Lung microvascular endothelial cell (primary cell): ENCODE data around the gene CCDC40. TPM values are rescaled to one million over a fixed set of nuclear protein-coding genes. Genes with fewer than 3 reads are reported as not detected.
A peak's percentile ranks its signal among the peaks of the same experiment; 100 is the strongest.

Experiments
- DNase-seq, 2 donors: peaks; one replicate each; pipeline versions ENCODE4 v3.0.0 to v3.0.0-alpha.2; 2010; ENCODE audit warnings: low read depth in 2 of 2
- total RNA-seq: library from RNA; depleted of rRNA; stranded (reverse); fragments of >200 nt; gene quantifications from 2 replicates; pipeline ENCODE4 v1.2.1, GENCODE V29; 2014

The CCDC40 gene
- total RNA-seq, 1 donor from 2014 or later: 4.0 TPM

DNA sequence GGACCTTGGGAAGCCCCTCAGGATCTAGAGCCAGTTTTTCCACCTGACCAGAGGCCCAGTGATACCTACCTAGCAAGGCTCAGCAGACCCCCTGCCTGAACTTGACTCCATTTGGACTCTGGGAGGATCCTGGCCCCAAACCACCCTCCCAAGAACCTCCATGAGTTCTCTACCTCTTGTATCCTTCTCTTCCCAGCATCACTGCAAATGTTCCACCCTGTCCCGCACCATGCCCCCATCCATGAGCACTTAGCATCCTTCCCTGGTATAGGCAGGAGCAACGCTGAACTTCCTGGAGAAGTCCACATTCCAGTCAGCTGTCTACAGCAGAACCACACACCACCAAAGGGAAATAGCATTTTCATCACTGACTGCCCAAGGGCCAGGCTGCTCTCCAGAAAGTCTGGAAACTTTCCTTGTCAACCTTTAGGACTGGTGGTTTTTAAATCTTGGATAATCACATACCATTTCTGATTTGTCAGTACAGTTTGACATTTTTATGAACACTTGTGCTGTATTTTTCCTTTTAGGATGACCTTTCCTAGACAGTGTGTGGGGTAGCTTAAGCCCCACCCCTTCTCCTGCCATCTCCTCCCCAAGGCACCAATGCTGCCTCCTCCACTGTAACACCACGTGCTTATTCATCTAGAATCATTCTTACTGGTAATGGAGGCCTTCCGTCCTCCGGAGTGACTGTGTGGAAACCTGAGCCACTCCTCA lies 96.6 kb downstream of the CCDC40 start:
- DNase-seq: no peak

DNA sequence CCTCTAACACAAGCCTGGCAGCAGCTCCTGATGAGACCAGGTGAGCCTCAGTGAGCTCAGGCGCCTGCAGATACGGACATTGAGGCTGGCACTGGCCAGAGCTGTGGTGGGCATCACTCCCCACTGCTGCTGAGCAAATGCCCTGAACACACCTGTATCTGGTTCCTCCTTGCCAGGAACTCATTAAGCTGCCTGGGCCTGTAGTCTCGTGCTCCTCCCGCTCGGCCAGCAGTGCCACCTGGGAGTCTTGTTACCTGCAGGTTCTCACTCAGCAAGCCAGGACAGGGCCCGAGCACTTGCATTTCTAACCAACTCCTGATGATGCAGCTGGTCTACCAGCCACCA lies 97.2 kb downstream of the CCDC40 start:
- no peak for DNase-seq

DNA sequence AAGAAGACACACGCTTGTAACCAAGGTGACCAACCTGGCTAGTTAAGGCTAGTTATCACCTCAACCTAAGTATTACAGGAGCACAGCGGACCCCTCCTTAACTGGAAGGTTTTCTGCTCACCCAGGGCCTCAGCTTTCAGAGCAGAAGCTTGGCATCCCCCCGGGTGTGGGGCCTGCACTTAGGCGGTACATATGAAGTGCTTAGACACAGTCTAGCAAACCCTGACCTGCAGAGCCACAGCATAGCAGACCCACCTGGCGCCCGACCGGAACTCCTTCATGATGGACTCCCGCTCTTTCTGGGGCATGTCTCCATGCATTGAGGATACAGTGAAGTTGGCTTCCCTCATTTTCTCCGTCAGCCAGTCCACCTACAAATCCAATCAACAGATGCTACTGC lies 100.7 kb downstream of the CCDC40 start:
- no peak for DNase-seq

DNA sequence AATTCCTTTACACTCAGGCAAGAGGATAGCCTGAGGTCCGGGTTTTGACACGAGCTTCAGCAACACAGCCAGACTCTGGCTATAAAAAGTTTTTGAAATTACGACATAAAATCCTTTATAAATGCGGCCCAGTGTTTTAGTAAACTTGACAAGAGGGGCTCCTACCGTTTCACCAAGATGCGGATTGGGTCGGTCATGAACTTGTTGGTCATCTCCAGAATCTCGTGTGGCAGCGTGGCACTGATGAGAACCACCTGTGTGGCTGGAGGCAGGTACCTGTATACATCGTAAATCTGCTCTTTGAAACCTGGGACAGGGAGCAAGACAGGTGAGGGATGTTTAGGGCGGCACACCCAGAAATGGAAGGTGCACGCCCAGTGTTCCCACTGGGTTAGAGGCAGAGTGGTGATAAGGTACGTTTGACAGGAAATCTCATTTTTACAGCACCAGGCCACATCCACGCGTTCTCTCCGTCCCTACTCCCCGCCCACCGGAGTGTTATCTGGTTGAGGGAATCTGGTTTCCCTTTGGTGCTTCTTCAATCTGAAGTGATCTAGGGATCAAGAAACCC lies 102.5 kb downstream of the CCDC40 start:
- no peak for DNase-seq

DNA sequence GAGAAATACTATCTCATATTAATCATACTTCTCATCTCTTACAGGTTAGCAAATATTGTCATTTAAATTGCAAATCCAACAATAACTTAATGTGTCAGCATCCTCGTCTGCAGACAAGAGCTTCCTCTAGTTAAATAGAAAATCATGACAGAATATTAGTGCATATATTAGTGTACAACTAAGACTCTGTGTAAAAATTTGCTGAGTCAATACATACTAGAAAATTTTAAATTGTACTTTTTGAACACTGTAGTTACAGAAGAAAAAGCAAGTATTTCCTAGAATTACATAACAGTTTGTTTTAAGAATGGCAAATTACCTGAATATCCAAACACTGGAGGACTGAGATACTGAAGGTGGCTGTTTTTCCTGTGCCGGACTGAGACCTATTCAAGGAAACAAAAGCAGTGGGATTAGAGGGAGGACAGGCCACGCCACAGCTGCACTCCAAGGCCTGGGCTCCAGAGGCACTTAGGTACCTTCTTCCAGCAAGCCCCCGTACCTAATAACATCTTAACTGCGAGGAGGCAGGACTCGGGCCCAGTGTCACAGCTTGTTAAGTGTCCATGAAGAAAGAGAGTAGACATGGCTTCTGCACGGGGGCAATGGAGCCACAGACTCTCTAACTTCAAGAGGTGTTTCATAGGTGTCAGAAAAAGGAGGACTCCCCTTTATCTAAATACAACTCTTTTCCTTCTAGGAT lies 105.2 kb downstream of the CCDC40 start:
- no peak for DNase-seq

DNA sequence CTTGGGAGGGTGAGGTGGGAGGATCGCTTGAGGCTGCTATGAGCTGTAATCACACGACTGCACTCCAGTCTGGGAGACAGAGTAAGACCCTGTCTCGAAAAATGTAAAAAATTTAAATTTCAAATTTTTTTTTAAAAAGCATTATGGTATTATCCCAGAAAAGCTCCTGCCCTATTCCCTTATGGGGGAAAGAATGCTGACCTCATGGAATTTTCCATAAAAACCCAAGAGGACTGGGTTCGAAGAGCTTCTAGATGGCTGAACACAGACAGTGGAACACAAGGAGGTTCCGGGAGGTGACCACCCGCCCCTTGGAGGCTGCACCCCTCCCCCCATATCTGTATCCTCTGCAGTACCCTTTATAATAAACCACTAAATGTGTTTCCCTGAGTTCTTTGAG lies 106.5 kb downstream of the CCDC40 start:
- DNase-seq: no peak

DNA sequence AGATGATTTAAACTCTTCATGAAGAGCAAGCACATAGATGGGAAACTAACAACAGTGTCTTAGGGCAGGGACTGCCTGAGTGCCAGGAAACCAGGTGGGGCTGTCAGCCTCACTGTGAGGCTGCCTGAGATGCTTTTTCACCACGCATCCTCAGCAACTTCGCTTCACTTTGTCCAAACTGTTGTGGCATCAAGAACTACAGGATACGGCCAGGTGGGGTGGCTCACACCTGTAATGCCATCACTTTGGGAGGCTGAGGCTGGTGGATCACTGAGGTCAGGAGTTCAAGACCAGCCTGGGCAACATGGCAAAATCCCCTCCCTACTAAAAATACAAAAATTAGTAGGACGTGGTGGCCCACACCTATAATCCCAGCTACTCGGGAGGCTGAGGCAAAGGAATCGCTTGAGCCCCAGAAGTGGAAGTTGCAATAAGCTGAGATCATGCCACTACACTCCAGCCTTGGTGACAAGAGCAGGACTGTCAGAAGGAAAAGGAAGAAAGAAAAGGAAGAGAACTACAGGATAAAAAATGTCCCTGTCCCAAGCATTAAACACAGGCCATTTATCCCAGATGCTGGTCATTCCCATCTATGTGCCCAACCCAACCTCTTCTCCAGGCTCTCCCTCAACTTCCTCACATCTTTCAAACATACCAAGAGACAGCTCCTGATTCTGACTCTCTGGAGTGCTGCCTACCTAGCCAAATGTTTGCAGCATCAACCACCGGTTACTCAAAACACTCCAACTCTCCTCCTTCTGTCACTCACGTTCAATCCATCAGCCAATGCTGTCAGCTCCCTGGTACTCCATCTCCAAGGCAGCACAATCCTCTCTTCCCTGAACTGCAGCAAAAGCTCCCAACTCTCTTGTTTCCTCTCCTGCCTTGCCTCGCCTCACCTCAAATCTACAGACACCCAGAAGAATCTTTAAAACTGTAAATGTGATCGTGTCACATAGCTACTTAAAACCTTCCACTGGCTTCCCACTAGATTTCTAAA lies 108.9 kb downstream of the CCDC40 start:
- DNase-seq: peak in 1 of 2 donors; percentile 4

DNA sequence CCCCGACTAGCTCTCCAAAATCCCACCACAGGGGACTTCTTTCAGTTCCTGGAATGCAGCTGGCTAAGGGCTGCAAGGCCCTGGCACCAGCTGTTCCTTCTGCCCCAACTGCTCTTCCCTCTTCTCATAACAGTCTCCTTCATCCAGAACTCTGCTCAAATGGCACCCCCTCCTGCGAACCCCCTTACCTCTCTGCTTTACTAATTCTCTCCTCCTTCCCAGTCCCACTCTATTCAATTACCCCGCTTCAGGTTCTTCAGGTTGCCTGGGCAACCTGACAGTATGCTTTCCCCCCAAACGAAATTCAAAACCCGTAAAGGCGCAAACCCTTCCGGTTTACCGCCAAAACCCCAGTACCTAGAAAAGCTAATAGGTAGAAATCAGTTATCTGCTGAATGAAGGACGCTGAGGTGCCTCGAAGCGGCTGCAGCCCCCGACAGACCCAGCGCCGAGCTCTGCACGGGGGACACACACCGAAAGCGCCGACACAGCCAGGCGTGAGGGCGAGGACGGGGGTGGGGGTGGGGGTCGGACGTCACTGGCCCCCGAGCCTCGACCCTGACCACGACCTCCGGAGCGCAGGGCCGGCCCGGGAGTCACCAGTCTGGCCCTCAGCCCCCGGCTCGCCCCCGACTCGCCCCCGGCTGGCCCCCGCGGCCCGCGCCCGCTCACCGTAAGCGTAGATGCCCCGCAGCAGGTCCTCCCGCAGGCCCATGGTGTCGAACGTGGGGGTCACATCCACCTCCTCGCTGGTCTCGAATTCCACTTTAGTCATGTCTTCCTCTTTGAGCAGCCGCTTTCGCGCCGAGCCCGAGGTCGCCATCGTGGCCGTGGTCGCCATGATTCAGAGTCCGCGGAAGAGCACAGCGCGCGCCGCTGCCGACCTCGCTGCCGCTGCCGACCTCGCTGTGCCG lies 109.9 kb downstream of the CCDC40 start:
- DNase-seq: peak; percentile 10 to 27

DNA sequence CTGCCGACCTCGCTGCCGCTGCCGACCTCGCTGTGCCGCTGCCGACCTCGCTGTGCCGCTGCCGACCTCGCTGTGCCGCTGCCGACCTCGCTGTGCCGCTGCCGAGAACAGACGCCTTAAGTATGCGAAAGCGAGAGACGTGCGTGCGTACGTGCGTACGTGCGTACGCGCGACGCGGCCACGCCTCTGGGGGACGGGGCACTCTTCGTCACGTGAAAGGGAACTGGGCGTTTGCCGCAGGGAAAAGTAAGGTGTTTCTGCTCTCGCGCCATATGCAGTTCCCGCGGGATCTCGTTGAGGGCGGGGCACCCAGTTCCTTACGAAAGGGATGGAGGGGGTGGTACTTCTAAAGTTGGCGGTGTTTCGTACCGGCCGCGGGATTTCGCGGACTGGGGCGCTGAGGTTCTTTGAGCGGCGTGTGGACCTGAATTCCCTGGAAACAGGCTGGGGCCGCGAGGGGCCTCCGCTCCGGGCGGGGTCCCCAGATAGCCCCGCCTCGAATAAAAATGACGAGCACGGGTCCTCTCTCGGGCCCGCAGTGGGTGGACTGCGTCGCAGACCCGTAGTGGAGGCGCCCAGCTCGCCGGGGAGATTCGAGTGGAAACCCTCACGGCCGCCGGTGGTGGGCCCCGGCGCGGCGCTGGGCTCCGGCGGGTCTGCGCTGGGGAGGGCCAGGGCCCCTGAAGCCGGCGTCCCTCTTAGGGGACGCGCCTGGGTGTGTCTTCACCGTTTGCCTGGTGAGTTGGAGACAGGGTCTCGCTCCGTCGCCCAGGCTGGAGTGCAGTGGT lies 110.8 kb downstream of the CCDC40 start, which contains the start of gene EIF4A3:
TSS of gene EIF4A3 (minus strand) at position 94 of the 788 bp plus-strand sequence. CDS start 167 bp downstream, outside the sequence.
- DNase-seq: peak; percentile 99

Other genes starting within 250 kb of the CCDC40 start
- 1.3 and 2.0 TPM in 2 replicates for gene CBX8, start 239.6 kb upstream of the CCDC40 start, total RNA-seq
- 7.2 and 8.3 TPM in 2 replicates for gene CBX4, start 197.2 kb upstream of the CCDC40 start, total RNA-seq
- 31.2 and 48.8 TPM in 2 replicates for gene TBC1D16, start 770 bp upstream of the CCDC40 start, total RNA-seq
- gene GAA, start 64.9 kb downstream of the CCDC40 start, total RNA-seq: 13.1 and 31.3 TPM in 2 replicates
- 66.5 and 96.6 TPM in 2 replicates for gene EIF4A3, start 110.5 kb downstream of the CCDC40 start, total RNA-seq
- 0.22 and 0.40 TPM in 2 replicates for gene CARD14, start 133.4 kb downstream of the CCDC40 start, total RNA-seq
- gene SGSH, start 183.7 kb downstream of the CCDC40 start, total RNA-seq: 8.5 and 9.2 TPM in 2 replicates
- 5.9 and 8.1 TPM in 2 replicates for gene SLC26A11, start 183.8 kb downstream of the CCDC40 start, total RNA-seq
- gene RNF213, start 224.2 kb downstream of the CCDC40 start, total RNA-seq: 61.0 and 84.5 TPM in 2 replicates